KMS-11 (cell line): Measurements from ENCODE around the gene SNX3.

Experiments used
- H2AFZ ChIP-seq: fragments of 200-600 bp; sonication (generic); 2 replicates; pipeline ENCODE4 v1.6.1; 2016; ENCODE audit warnings: antibody characterized with exemption, mixed run types, low read depth
- H3K27ac ChIP-seq: fragments of 200-600 bp; sonication (generic); 2 replicates; pipeline ENCODE4 v1.6.1; 2016; ENCODE audit warnings: mild to moderate bottlenecking, mixed run types
- H3K27me3 ChIP-seq: fragments of 200-600 bp; sonication (generic); 2 replicates; pipeline ENCODE4 v1.6.1; 2017; ENCODE audit warnings: mild to moderate bottlenecking, low read depth, mixed run types, moderate library complexity; ENCODE audit not compliant: insufficient read depth
- H3K36me3 ChIP-seq: fragments of 200-600 bp; sonication (generic); 2 replicates; pipeline ENCODE4 v1.6.1; 2017; ENCODE audit warnings: mild to moderate bottlenecking, mixed run types; ENCODE audit not compliant: insufficient read depth
- H3K4me1 ChIP-seq: fragments of 200-600 bp; sonication (generic); 2 replicates; pipeline ENCODE4 v1.6.1; 2016; ENCODE audit warnings: mild to moderate bottlenecking, low read depth, mixed run types; ENCODE audit not compliant: poor library complexity, severe bottlenecking
- H3K4me2 ChIP-seq: fragments of 200-600 bp; sonication (generic); 2 replicates; pipeline ENCODE4 v1.7.0; 2016; ENCODE audit warnings: mild to moderate bottlenecking, mixed run types
- H3K4me3 ChIP-seq: fragments of 200-600 bp; sonication (generic); IDR thresholded peaks from 2 replicates; pipeline ENCODE4 v1.6.1; 2017; ENCODE audit warnings: low read depth, low read length, mixed read lengths; ENCODE audit not compliant: insufficient read depth
- H3K79me2 ChIP-seq: fragments of 200-600 bp; sonication (generic); 2 replicates; pipeline ENCODE4 v1.6.1; 2016; ENCODE audit warnings: low read depth, mixed run types; ENCODE audit not compliant: insufficient read depth
- H3K9ac ChIP-seq: fragments of 200-600 bp; sonication (generic); 2 replicates; pipeline ENCODE4 v1.6.1; 2016; ENCODE audit warnings: mild to moderate bottlenecking, mixed run types
- H4K20me1 ChIP-seq: fragments of 200-600 bp; sonication (generic); 2 replicates; pipeline ENCODE4 v1.6.1; 2016; ENCODE audit warnings: mild to moderate bottlenecking, mixed run types; ENCODE audit not compliant: insufficient read depth
- TF ChIP-seq, protein P1 (sequence below): fragments of 200-600 bp; sonication (generic); conservative IDR thresholded peaks from 2 replicates; pipeline ENCODE4 v1.6.1; 2017; ENCODE audit warnings: low read depth, mild to moderate bottlenecking, antibody characterized with exemption, low read length, moderate library complexity, mixed read lengths

Gene SNX3

DNA sequence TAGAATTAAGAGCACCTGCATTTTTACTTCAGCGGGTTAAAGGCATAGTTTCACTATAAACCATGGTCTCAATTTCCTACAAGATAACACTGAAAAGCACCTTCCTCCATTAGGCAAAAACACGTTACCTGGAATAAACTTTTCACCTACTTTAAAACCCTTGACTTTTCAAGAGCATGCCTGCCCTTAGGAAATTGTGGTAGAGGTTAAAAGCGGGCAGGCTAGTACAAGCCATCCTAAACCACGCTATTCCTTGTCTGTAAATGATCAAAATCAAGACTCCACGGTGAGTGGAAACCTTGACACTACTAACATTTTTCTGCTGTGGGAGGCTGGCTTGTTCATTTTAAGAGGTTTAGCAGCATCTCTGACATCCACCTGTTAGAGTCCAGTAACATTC lies 51.1 kb downstream of the SNX3 start:
- TF ChIP-seq, protein P1, sequence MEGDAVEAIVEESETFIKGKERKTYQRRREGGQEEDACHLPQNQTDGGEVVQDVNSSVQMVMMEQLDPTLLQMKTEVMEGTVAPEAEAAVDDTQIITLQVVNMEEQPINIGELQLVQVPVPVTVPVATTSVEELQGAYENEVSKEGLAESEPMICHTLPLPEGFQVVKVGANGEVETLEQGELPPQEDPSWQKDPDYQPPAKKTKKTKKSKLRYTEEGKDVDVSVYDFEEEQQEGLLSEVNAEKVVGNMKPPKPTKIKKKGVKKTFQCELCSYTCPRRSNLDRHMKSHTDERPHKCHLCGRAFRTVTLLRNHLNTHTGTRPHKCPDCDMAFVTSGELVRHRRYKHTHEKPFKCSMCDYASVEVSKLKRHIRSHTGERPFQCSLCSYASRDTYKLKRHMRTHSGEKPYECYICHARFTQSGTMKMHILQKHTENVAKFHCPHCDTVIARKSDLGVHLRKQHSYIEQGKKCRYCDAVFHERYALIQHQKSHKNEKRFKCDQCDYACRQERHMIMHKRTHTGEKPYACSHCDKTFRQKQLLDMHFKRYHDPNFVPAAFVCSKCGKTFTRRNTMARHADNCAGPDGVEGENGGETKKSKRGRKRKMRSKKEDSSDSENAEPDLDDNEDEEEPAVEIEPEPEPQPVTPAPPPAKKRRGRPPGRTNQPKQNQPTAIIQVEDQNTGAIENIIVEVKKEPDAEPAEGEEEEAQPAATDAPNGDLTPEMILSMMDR, result no peak
- H3K27me3 ChIP-seq, result no peaks in the 10 kb centered on the region

DNA sequence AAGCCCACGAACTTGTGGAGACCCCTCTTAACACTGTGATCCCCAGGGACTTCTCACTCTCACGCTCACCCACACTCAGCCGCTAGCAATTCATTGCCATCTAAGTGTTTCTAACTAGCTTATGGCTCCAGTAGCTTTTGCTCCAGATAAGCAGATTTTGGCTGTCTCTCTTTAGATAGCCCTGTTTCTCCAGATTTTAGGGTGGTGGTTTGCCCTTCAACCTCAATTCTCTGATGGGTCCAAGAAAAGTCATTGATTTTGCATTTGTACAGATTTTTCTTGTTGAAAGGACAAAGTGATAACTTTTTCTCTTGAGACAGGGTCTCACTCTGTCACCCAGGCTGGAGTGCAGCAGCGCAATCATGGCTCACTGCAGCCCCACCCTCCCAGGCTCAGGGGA lies 53.8 kb downstream of the SNX3 start:
- Histone ChIP-seq H3K9ac (no peak overlapping the region), H3K36me3 (no peaks in the 10 kb centered on the region), H4K20me1 (no peaks in the 10 kb centered on the region), H3K27me3 (no peaks in the 10 kb centered on the region), H3K4me1 (no peaks in the 10 kb centered on the region), H2AFZ (no peak overlapping the region), H3K27ac (no peak overlapping the region), H3K79me2 (no peaks in the 10 kb centered on the region), H3K4me3 (no peak overlapping the region), H3K4me2 (no peak overlapping the region)
- TF ChIP-seq, protein P1, result no peak

More for the DNA sequence above, 51.1 kb downstream of the SNX3 start:
- H3K9ac ChIP-seq, result no peak overlapping the region
- H3K27ac ChIP-seq, result no peak overlapping the region
- H3K4me3 ChIP-seq, result no peak overlapping the region
- no peak overlapping the region for H2AFZ ChIP-seq
- H4K20me1 ChIP-seq, result no peaks in the 10 kb centered on the region
- no peak overlapping the region for H3K4me2 ChIP-seq
- no peaks in the 10 kb centered on the region for H3K4me1 ChIP-seq
- H3K79me2 ChIP-seq, result no peaks in the 10 kb centered on the region
- no peaks in the 10 kb centered on the region for H3K36me3 ChIP-seq

DNA sequence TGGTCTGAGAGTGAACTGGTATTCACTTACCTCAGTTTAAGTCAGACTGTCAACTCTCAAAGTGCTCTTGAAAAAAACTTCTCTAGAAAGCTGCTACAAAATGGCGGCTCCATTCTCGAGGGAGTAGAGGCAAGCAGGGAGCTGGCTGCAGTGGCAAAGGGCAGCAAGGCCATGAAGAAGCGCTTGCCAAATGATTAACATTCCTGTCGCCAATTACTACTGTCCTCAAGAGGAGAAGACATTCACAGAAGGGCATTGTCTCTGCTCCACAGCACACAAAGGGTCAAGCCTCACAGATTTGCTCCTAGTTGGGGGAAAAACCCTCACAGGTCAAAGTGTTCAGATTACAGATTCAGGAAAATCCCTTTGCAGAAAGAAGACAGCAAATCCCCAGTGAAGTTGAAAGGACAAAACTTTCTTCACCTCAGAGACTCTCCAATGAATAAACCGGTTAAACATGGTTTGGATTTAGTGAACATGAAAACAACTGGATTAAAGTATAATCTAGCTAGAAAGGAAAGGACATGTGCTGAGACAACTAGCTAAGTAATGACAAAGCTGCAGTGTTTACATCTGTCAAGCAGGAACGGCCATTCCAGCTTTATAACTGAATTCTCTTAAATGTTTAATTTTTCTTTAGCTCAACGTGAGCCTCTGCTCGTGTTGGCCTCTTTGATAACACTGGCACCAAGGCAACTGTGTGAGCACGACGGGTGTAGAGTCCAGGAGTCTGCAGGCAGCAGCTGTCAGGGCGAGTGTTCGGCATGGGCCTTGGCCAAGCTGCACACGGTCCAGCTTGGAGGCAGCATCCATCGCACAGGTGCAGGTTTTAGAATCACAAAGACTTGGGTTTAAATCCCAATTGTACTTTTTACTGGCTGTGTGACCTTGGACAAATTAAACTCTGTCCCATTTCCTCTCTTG lies 57.4 kb downstream of the SNX3 start:
- H3K4me1 ChIP-seq, result no peaks in the 10 kb centered on the region
- TF ChIP-seq, protein P1, result no peak

DNA sequence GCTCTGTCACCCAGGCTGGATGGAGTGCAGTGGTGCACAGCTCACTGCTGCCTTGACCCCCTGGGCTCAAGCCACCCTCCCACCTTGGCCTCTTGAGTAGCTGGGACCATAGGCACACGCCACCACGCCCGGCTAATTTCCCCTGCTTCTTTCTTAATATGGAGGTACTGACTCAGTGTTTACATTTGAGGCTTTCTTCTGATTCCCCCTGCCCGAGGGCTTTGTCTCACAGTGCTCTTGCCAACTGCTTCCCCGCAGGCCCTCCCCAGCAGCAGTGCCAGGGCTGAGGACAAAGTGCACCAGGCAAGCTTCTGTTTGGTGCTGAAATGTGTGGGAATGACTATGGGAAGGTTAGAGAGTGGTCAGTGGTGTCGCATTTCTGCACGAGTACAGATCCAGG lies 60.2 kb downstream of the SNX3 start:
- H3K4me2 ChIP-seq, result no peak overlapping the region
- H4K20me1 ChIP-seq, result no peaks in the 10 kb centered on the region
- no peaks in the 10 kb centered on the region for H3K27me3 ChIP-seq
- no peaks in the 10 kb centered on the region for H3K79me2 ChIP-seq
- H3K4me1 ChIP-seq, result no peaks in the 10 kb centered on the region
- H3K27ac ChIP-seq, result no peak overlapping the region
- H2AFZ ChIP-seq, result no peak overlapping the region
- H3K36me3 ChIP-seq, result no peaks in the 10 kb centered on the region
- TF ChIP-seq, protein P1, result no peak
- H3K4me3 ChIP-seq, result no peak overlapping the region
- H3K9ac ChIP-seq, result no peak overlapping the region

More for the DNA sequence above, 57.4 kb downstream of the SNX3 start:
- H3K27ac ChIP-seq, result no peak overlapping the region
- no peaks in the 10 kb centered on the region for H3K27me3 ChIP-seq
- no peak overlapping the region for H2AFZ ChIP-seq
- H4K20me1 ChIP-seq, result no peaks in the 10 kb centered on the region
- H3K9ac ChIP-seq, result no peak overlapping the region
- H3K36me3 ChIP-seq, result no peaks in the 10 kb centered on the region
- H3K79me2 ChIP-seq, result no peaks in the 10 kb centered on the region
- H3K4me2 ChIP-seq, result no peak overlapping the region
- no peak overlapping the region for H3K4me3 ChIP-seq
